Measurements from ENCODE around the gene AKT1S1. TPM values are rescaled to one million over a fixed set of nuclear protein-coding genes. Genes with fewer than 3 reads are reported as not detected.

The AKT1S1 gene
- polyA plus RNA-seq, 5 donors: 26.9 to 49.1 (median 29.9) TPM

GRCh38 chr19:49910179-49910578 is 33.0 kb upstream of the AKT1S1 start:
- no peak for DNase-seq

- no peak for DNase-seq
Measured at GRCh38 chr19:49908480-49909420, 31.6 kb upstream of the AKT1S1 start.

DNA sequence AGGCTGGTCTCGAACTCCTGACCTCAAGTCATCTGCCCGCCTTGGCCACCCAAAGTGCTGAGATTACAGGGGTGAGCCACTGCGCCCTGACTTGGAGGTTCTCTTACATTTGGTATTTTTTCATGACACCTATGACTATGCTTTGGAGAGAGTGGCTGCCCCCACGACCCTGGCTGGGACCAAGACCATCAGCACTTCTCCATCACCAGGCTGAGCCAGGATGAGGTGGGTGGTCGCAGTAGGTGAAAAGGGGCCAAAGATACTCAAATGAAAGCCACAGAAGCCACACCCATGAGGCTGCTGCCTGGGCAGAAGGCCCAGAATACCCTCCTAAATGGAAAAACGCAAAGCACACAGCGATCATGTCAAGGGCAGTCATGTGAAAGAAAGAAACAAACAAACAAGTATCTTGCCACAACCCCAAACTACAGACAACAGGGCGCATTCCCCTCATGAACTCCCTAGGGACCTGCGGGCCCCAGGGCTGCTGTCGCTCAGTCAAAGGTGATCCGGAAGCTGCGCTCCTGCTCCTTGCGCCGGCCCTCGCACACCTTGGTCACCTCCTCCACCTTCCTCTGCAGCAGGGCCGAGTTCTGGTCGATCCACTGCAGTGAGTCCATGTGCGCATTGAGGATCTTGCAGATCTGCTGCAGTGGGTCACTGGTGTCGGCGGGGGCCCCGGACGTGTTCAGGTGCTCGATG is 30.7 kb upstream of the AKT1S1 start:
- DNase-seq: no peak

DNA sequence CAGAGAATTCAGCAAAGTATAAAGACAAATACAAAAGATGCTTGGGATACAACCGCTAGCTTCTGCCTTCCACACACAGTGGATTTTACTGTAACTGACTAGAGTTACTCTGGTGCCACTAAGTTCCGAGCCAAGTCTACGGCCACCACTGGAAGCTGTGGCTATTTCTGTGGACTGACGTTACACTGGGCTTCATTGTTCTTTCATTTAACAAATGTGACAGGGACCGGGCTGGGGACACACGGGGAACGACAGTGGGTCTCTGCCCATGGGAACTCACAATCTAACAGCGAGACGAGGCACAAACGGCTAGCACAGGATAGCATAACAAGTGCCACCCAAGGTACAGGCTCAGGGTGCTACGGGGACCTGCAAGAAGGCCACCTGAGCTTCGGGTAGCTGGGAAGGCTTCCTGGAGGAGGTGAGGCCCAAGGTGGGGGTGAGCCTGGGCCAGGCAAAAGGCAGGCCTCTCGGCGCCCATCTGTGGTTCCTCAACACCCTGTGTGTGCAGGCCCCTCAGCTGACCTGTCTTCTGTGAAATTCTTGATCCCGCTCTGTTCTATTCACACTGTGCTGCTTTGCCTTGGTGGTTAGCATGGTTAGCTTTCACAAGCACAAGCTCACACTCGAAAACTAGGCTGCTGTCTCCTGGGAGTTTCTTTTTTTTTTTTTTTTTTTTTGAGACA is 29.9 kb upstream of the AKT1S1 start:
- DNase-seq: no peak

DNA sequence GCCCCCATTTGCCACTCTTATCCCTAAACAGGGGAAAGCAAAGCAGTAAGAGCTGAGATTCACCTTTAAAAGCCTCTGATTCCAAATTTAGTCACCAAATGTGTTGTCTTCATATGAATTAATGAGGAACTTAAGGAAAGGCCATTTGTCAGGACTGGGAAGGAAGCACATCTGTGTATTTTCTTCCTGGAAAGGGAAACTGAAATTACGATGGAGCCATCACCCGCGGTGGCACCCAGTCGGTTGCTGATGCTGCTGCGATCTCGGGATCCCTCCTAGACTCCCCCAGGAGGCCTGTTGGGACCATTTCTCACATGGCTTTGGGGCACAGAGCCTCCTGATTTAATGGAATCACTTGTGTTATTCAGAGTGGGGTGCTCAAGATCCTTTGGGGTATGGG is 27.0 kb upstream of the AKT1S1 start:
- DNase-seq: no peak

GRCh38 chr19:49896863-49897621 is 19.9 kb upstream of the AKT1S1 start, which contains the start of gene IL4I1:
Gene IL4I1, minus strand, starts transcription at chr19:49896887. Its CDS starts 727 bp downstream, at chr19:49896160.
- no peak for DNase-seq

DNA sequence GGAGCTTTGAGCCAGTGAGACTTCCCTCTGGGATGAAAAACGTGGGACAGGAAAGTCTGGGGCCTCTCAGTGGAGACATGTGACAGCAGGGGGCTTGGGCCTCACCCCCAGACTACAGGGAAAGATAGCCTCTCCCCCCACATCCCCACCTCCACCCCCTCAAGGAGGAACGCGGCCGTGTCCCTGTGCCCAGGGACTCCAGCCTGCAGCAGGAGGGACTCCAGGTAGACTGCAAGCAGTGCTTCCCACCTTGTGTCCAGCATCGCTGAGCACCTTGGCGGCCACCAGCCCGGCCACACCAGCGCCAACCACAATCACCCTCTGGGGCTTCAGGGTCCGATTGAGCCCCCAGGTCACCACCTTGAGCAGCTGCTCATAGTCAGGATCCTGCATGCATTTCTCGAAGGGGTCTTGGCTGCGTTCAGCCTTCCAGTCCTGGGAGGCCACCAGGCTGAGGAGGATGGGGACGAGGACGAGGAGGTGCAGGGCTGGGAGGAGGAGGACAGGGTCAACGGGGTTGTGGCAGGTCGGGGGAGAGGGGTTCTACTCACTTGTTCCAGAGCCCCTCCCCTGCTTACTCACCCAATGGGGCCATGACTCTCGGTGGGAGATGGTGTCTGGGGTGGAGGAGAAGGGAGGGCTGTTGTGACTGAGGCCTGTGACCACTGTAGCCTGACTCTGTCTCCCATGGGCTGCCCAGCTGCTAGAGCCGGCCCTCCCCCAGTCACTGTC is 18.6 kb upstream of the AKT1S1 start:
- DNase-seq: no peak

GRCh38 chr19:49894879-49895565 is 17.9 kb upstream of the AKT1S1 start:
- no peak for DNase-seq

GRCh38 chr19:49894011-49894664 is 17.0 kb upstream of the AKT1S1 start:
- no peak for DNase-seq

DNA sequence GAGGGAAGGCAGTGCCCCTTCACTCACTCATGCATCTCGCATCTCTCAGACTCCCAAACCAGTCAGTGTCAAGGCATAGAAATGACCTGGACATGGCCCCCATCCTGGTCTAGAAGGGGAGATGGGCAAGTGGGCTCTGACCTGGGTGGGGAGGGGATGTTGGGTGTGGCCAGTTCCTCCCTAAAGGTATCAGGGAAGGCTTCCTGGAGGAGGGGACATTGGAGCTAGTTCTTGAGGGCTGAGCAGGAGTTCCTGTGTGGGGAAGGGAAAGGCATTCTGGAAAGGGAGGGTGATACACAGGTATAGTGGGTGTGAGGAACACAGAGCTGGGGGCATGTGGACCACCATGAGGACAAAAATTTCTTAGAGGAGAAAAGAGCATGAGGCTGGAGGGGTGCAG is 15.6 kb upstream of the AKT1S1 start:
- no peak for DNase-seq

DNA sequence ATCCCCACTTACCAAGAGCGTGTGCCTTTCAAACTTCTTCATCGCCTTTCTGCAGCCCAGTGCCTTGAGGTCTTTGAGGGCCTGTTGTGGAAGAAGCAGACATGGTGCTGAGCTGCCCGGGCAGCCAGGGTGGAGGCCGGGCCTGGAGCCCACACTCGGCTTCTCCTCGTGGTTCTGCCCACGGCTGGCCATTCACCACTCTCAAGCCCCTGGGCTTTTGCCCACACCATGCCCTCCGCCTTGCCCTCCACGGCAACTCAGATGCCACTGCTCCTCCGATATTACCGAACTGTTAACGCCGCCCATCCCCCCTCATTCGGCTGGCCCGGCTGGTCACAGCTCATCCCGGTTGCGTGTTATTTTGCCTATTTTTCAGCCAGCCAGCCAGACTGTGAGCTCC is 14.2 kb upstream of the AKT1S1 start:
- no peak for DNase-seq

GRCh38 chr19:49890349-49891311 is 13.5 kb upstream of the AKT1S1 start:
- DNase-seq: no peak

GRCh38 chr19:49889687-49890348 is 12.7 kb upstream of the AKT1S1 start:
- peak; percentile 75 to 76 for DNase-seq

- DNase-seq: no peak
Measured at GRCh38 chr19:49889038-49889686, 12.0 kb upstream of the AKT1S1 start.

DNA sequence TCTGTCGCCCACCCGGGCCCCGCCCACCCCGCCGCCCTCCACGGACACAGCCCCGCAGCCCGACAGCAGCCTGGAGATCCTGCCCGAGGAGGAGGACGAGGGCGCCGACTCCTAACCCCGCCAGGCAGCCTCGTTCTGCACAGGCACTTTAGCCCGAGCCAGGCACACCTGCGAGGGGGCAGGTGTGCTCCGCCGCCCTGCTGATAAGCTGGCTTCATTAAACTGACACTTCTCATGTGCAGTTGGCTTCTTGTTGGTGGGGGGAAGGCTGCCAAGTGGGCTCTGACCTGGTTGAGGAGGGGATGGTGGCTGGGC is 11.3 kb upstream of the AKT1S1 start:
- no peak for DNase-seq

DNA sequence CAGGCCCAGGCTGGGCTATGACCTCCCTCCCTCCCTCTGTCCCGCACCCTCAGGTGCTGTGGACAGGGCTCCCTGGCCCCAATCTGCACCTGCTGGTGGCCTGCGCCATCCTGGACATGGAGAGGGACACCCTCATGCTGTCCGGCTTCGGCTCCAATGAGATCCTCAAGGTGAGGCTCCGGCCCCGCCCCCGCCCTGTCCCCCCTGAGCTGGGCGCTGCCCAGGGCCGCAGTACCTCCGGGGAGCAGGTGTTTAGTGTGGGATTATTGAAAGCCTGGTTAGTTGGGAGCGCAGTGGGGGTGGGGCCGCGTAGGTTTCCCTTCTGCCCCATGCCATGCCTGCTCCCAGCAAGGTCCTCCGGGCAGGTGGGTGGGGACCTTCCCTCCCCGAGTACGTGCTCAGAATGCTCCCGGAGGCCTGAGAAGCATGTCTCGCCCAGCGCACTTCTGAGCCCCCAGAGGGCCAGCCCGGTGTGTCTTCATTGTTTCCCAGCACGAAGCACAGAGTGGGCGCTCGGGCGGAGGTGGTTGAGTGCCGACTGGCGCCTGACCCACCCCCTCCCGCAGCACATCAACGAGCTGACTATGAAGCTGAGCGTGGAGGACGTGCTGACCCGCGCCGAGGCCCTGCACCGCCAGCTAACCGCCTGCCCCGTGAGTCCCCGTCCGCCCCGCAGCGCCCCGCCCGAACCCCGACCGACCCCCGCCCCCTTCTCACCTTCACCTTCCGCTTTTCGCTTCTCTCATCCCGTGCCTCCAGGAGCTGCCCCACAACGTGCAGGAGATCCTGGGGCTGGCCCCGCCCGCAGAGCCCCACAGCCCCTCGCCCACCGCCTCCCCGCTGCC is 10.7 kb upstream of the AKT1S1 start:
- no peak for DNase-seq

Measured in right lung (tissue), 5 donors.